WTC11 (cell line): ENCODE measurements around the gene MEGF6. TPM values are rescaled to one million over a fixed set of nuclear protein-coding genes. Genes with fewer than 3 reads are reported as not detected.

Source experiments
- ATAC-seq: fragments of 200-7000 bp; cut with Tn5 transposase; 2 replicates; pipeline ENCODE4 v1.10.0; 2021; ENCODE audit warnings: mild to moderate bottlenecking, moderate library complexity
- CTCF ChIA-PET: fragments of 300-600 bp; sonication (Branson Sonifier 250); formaldehyde crosslinking; loops from one replicate; lab custom pipeline; 2021; ENCODE audit warnings: antibody characterized with exemption; lab: Charles Lee
- POLR2A ChIA-PET: fragments of 350-600 bp; sonication (Branson Sonifier 250); formaldehyde crosslinking; loops from one replicate; lab custom pipeline; 2021; ENCODE audit warnings: antibody characterized with exemption; lab: Charles Lee
- DNase-seq: peaks from one replicate; pipeline ENCODE4 v3.0.0; 2021; ENCODE audit warnings: low spot score
- H3K27ac Mint-ChIP-seq: 2 replicates; pipeline ENCODE4 v1.8.0; 2021; ENCODE audit warnings: mixed read lengths
- H3K27me3 Mint-ChIP-seq: 2 replicates; pipeline ENCODE4 v1.8.0; 2021; ENCODE audit warnings: low read depth, mild to moderate bottlenecking, moderate library complexity, mixed read lengths
- H3K36me3 Mint-ChIP-seq: 2 replicates; pipeline ENCODE4 v1.8.0; 2021; ENCODE audit warnings: mixed read lengths
- H3K4me1 Mint-ChIP-seq: 2 replicates; pipeline ENCODE4 v1.8.0; 2022; ENCODE audit warnings: mixed read lengths
- H3K4me3 Mint-ChIP-seq: 2 replicates; pipeline ENCODE4 v1.8.0; 2021; ENCODE audit warnings: mild to moderate bottlenecking, moderate library complexity, mixed read lengths
- H3K9me3 Mint-ChIP-seq: 2 replicates; pipeline ENCODE4 v1.8.0; 2021; ENCODE audit warnings: mixed read lengths
- ATF1 ChIP-seq: sonication (generic); formaldehyde crosslinking; IDR thresholded peaks from 2 replicates; pipeline ENCODE4 v1.8.1; 2023; ENCODE audit warnings: mild to moderate bottlenecking, moderate library complexity, missing genetic modification reagents
- CBFB ChIP-seq: sonication (generic); formaldehyde crosslinking; IDR thresholded peaks from 2 replicates; pipeline ENCODE4 v1.8.1; 2022; ENCODE audit warnings: mild to moderate bottlenecking, low read depth, missing genetic modification reagents
- E2F1 ChIP-seq: sonication (generic); formaldehyde crosslinking; IDR thresholded peaks from 2 replicates; pipeline ENCODE4 v1.8.0; 2022; ENCODE audit warnings: mild to moderate bottlenecking, missing genetic modification reagents
- E2F5 ChIP-seq: sonication (generic); formaldehyde crosslinking; IDR thresholded peaks from 2 replicates; pipeline ENCODE4 v1.8.1; 2022; ENCODE audit warnings: mild to moderate bottlenecking, moderate library complexity, missing genetic modification reagents
- EMX1 ChIP-seq: fragments of 250-450 bp; sonication (Bioruptor Pico); IDR thresholded peaks from 2 replicates; pipeline ENCODE4 v1.8.0; 2021; ENCODE audit warnings: mild to moderate bottlenecking
- ETV6 ChIP-seq: sonication (generic); formaldehyde crosslinking; IDR thresholded peaks from 2 replicates; pipeline ENCODE4 v1.8.1; 2022; ENCODE audit warnings: mild to moderate bottlenecking, missing genetic modification reagents
- FOXK1 ChIP-seq: sonication (generic); formaldehyde crosslinking; IDR thresholded peaks from 2 replicates; pipeline ENCODE4 v1.8.0; 2022; ENCODE audit warnings: mild to moderate bottlenecking, moderate library complexity, missing genetic modification reagents
- MLX ChIP-seq: sonication (generic); formaldehyde crosslinking; IDR thresholded peaks from 2 replicates; pipeline ENCODE4 v1.8.1; 2023; ENCODE audit warnings: mild to moderate bottlenecking, missing genetic modification reagents, moderate library complexity
- NFATC4 ChIP-seq: fragments of 250-450 bp; sonication (Bioruptor Pico); IDR thresholded peaks from 2 replicates; pipeline ENCODE4 v1.9.0; 2021; ENCODE audit warnings: mild to moderate bottlenecking
- NFE2L1 ChIP-seq: sonication (generic); formaldehyde crosslinking; IDR thresholded peaks from 2 replicates; pipeline ENCODE4 v1.8.1; 2023; ENCODE audit warnings: missing genetic modification reagents
- RORB ChIP-seq: fragments of 250-450 bp; sonication (Bioruptor Pico); IDR thresholded peaks from 2 replicates; pipeline ENCODE4 v1.9.0; 2021; ENCODE audit warnings: mild to moderate bottlenecking
- SMAD4 ChIP-seq: sonication (generic); formaldehyde crosslinking; IDR thresholded peaks from 2 replicates; pipeline ENCODE4 v1.8.0; 2022; ENCODE audit warnings: mild to moderate bottlenecking, missing genetic modification reagents
- ZNF219 ChIP-seq: sonication (generic); formaldehyde crosslinking; IDR thresholded peaks from 2 replicates; pipeline ENCODE4 v1.8.0; 2023; ENCODE audit warnings: missing genetic modification reagents, mild to moderate bottlenecking, borderline replicate concordance
- ZNF232 ChIP-seq: sonication (generic); formaldehyde crosslinking; IDR thresholded peaks from 2 replicates; pipeline ENCODE4 v1.8.0; 2022; ENCODE audit warnings: mild to moderate bottlenecking, missing genetic modification reagents
- ZNF281 ChIP-seq: sonication (generic); formaldehyde crosslinking; IDR thresholded peaks from 2 replicates; pipeline ENCODE4 v1.8.0; 2023; ENCODE audit warnings: mild to moderate bottlenecking, missing genetic modification reagents
- ZNF416 ChIP-seq: fragments of 250-450 bp; sonication (Bioruptor Pico); IDR thresholded peaks from 2 replicates; pipeline ENCODE4 v1.9.0; 2021; ENCODE audit warnings: mild to moderate bottlenecking, inconsistent platforms
- ZNF671 ChIP-seq: fragments of 250-450 bp; sonication (Bioruptor Pico); IDR thresholded peaks from 2 replicates; pipeline ENCODE4 v1.8.0; 2021; ENCODE audit warnings: mild to moderate bottlenecking
- total RNA-seq: library from RNA; stranded (reverse); gene quantifications from 3 replicates; pipeline ENCODE4 v1.2.3, GENCODE V29; 2021
- TF ChIP-seq, protein P1 (sequence below): sonication (generic); formaldehyde crosslinking; IDR thresholded peaks from 2 replicates; pipeline ENCODE4 v1.8.1; 2022; ENCODE audit warnings: mild to moderate bottlenecking, missing genetic modification reagents, moderate library complexity, borderline replicate concordance
- TF ChIP-seq, protein P2 (sequence below): sonication (generic); formaldehyde crosslinking; IDR thresholded peaks from 2 replicates; pipeline ENCODE4 v1.8.1; 2022; ENCODE audit warnings: missing genetic modification reagents, borderline replicate concordance
- TF ChIP-seq, protein P3 (sequence below): fragments of 250-450 bp; sonication (Bioruptor Pico); IDR thresholded peaks from 2 replicates; pipeline ENCODE4 v1.9.0; 2021; ENCODE audit warnings: moderate library complexity, mild to moderate bottlenecking, inconsistent platforms, borderline replicate concordance
- TF ChIP-seq, protein P4 (sequence below): sonication (generic); formaldehyde crosslinking; IDR thresholded peaks from 2 replicates; pipeline ENCODE4 v1.8.0; 2022; ENCODE audit warnings: mild to moderate bottlenecking, missing genetic modification reagents

The MEGF6 gene
- total RNA-seq, 1 experiment from 2014 or later, result 24.9 TPM

DNA sequence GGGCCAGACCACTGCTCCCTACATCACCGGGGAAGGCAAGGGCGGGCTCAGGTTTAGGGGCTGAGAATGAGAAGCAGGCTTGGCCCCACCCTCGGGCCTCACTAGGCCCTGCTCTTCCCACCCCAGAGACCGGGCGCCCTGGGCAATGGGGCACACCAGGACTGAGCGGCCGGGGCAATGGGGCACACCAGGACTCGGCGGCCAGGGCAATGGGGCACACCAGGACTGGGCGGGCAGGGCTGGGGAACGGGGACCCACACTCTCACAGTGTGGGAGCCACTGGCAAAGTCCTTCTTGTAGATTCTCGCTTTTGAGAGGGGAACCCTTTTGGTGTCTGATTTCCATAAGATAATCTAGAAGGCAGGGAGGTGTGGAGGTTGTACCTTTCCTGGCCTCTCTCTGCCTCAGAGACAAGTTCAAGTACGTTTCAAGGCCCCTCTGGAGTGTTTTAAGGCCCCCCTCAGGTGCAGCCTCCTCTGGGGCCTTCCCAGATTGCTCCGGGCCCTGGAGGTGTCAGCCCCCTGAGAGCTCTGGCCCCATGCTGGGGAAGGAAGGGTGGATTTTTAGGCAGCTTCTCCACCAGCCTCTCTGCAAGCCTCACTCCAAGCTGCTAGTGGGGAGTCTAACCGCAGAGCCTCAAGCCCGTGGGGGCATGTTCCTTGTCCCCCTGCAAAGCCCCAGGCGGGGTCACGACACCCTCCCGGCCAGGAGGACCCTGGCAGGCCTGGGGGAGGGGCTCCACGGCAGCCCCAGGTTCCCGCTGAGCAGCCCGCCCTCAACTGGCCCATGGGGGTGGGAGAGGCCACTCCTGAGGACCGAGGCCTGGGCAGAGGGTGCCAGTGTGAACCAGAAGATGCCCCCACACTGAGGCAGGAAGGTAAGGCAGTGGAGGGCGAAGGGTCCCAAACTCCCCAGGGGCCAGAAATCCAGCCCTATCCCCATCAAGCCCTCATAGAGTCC, 90.6 kb downstream of the MEGF6 start:
- Mint-ChIP-seq H3K9me3 (no peaks in the 10 kb centered on the region), H3K4me1 (no peaks in the 10 kb centered on the region), H3K27ac (no peak overlapping the region), H3K36me3 (no peaks in the 10 kb centered on the region), H3K4me3 (no peak overlapping the region), H3K27me3 (no peaks in the 10 kb centered on the region)
- no peak for ATAC-seq
- ChIA-PET CTCF (interaction anchor here (0.8 to 1.1 kb wide), 2 partner anchors 30 kb away, joined by 4 read pairs; no protein-coding TSS in a partner anchor), POLR2A (no interaction called here)
- no peak for DNase-seq
- TF ChIP-seq ZNF671 (CRISPR knock-in tag), result no peak
- no peak for TF ChIP-seq NFE2L1 (CRISPR knock-in tag)
- TF ChIP-seq RORB (CRISPR knock-in tag), result no peak
- TF ChIP-seq, protein P1, sequence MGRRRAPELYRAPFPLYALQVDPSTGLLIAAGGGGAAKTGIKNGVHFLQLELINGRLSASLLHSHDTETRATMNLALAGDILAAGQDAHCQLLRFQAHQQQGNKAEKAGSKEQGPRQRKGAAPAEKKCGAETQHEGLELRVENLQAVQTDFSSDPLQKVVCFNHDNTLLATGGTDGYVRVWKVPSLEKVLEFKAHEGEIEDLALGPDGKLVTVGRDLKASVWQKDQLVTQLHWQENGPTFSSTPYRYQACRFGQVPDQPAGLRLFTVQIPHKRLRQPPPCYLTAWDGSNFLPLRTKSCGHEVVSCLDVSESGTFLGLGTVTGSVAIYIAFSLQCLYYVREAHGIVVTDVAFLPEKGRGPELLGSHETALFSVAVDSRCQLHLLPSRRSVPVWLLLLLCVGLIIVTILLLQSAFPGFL (CRISPR knock-in tag), result no peak
- no peak for TF ChIP-seq ZNF281 (CRISPR knock-in tag)
- no peak for TF ChIP-seq MLX (CRISPR knock-in tag)
- TF ChIP-seq, protein P2, sequence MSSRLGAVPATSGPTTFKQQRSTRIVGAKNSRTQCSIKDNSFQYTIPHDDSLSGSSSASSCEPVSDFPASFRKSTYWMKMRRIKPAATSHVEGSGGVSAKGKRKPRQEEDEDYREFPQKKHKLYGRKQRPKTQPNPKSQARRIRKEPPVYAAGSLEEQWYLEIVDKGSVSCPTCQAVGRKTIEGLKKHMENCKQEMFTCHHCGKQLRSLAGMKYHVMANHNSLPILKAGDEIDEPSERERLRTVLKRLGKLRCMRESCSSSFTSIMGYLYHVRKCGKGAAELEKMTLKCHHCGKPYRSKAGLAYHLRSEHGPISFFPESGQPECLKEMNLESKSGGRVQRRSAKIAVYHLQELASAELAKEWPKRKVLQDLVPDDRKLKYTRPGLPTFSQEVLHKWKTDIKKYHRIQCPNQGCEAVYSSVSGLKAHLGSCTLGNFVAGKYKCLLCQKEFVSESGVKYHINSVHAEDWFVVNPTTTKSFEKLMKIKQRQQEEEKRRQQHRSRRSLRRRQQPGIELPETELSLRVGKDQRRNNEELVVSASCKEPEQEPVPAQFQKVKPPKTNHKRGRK, result no peak
- no peak for TF ChIP-seq NFATC4 (CRISPR knock-in tag)
- TF ChIP-seq EMX1, result no peak
- TF ChIP-seq, all 79 proteins: peak for 0

DNA sequence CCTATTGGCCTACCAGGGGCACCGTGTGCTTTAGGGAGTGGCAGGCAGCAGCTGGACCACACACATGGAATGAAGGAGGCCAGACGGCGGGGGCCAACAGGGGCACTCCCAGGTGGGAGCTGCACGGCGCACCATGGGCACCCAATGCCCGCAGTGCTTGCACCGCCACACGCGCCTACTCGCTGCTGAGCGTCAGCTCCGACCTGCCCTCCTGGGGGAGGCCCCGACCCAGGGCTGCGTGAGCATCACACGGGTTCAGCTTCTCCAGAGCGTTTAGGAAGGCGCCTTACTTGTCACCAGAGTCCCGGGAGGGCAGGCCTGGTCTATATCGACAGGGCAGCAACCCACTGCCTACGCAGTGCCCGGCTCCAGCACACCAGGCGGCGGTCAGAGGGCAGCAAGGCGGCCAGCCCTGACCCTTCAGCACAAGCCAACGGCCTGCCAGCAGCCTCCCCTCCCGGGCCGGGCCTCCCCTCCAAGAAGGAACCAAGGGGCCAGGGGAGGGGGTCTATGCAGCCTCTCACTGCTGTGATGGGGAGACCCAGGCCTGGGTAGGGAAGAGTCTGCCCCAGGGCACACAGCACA, 91.9 kb downstream of the MEGF6 start:
- no peak for ATAC-seq
- Mint-ChIP-seq H3K9me3 (no peaks in the 10 kb centered on the region), H3K4me3 (no peak overlapping the region), H3K27me3 (no peaks in the 10 kb centered on the region), H3K36me3 (no peaks in the 10 kb centered on the region), H3K4me1 (no peaks in the 10 kb centered on the region), H3K27ac (no peak overlapping the region)
- DNase-seq, result no peak
- CTCF ChIA-PET, result interaction anchor here (1.1 to 3.0 kb wide), 10 partner anchors 8 to 134 kb away, joined by 4 to 34 read pairs (median 8); partner anchors contain the start of gene TP73
- POLR2A ChIA-PET, result no interaction called here
- no peak for TF ChIP-seq FOXK1
- TF ChIP-seq ZNF219 (CRISPR knock-in tag), result no peak
- TF ChIP-seq, protein P3, sequence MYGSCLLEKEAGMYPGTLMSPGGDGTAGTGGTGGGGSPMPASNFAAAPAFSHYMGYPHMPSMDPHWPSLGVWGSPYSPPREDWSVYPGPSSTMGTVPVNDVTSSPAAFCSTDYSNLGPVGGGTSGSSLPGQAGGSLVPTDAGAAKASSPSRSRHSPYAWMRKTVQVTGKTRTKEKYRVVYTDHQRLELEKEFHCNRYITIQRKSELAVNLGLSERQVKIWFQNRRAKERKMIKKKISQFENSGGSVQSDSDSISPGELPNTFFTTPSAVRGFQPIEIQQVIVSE (CRISPR knock-in tag), result no peak
- no peak for TF ChIP-seq E2F1 (CRISPR knock-in tag)
- no peak for TF ChIP-seq SMAD4
- TF ChIP-seq, protein P4, sequence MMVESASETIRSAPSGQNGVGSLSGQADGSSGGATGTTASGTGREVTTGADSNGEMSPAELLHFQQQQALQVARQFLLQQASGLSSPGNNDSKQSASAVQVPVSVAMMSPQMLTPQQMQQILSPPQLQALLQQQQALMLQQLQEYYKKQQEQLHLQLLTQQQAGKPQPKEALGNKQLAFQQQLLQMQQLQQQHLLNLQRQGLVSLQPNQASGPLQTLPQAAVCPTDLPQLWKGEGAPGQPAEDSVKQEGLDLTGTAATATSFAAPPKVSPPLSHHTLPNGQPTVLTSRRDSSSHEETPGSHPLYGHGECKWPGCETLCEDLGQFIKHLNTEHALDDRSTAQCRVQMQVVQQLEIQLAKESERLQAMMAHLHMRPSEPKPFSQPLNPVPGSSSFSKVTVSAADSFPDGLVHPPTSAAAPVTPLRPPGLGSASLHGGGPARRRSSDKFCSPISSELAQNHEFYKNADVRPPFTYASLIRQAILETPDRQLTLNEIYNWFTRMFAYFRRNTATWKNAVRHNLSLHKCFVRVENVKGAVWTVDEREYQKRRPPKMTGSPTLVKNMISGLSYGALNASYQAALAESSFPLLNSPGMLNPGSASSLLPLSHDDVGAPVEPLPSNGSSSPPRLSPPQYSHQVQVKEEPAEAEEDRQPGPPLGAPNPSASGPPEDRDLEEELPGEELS (CRISPR knock-in tag), result no peak
- TF ChIP-seq, protein P1 (CRISPR knock-in tag), result no peak
- TF ChIP-seq ATF1, result no peak
- no peak for TF ChIP-seq CBFB
- TF ChIP-seq ZNF232 (CRISPR knock-in tag), result no peak
- TF ChIP-seq ETV6 (CRISPR knock-in tag), result no peak
- no peak for TF ChIP-seq ZNF416 (CRISPR knock-in tag)
- TF ChIP-seq E2F5 (CRISPR knock-in tag), result no peak
